Putamen (tissue), 1 donor: Measurements from ENCODE around the gene INAFM1.
"Not testable (repeated sequence)": the region's sequence is repeated elsewhere in the genome, so short reads cannot be mapped to it uniquely, and the experiment has no call there.

Experiments used
- DNase-seq: peaks from one replicate; pipeline ENCODE4 v3.0.0-alpha.2; 2016; ENCODE audit warnings: low spot score

The INAFM1 gene

GRCh38 chr19:47268028-47268427, 6.7 kb upstream of the INAFM1 start:
- DNase-seq, result no peak

- DNase-seq, result no peak
Measured at GRCh38 chr19:47269596-47269995, 5.1 kb upstream of the INAFM1 start.

GRCh38 chr19:47270408-47270807, 4.3 kb upstream of the INAFM1 start:
- no peak for DNase-seq

- no peak for DNase-seq
Measured at GRCh38 chr19:47271949-47272348, 2.7 kb upstream of the INAFM1 start.

GRCh38 chr19:47272448-47273312, 2.0 kb upstream of the INAFM1 start:
- no peak for DNase-seq

GRCh38 chr19:47273313-47274070, 1.2 kb upstream of the INAFM1 start:
- peak; percentile 85 for DNase-seq

GRCh38 chr19:47274891-47275761, 441 bp downstream of the INAFM1 start:
- no peak for DNase-seq

GRCh38 chr19:47275791-47276461, 1.2 kb downstream of the INAFM1 start:
- no peak for DNase-seq

GRCh38 chr19:47276513-47276912, 1.8 kb downstream of the INAFM1 start:
- DNase-seq, result not testable (repeated sequence)

- DNase-seq, result no peak
Measured at GRCh38 chr19:47280183-47280797, 5.6 kb downstream of the INAFM1 start.

GRCh38 chr19:47283405-47284059, 8.8 kb downstream of the INAFM1 start:
- no peak for DNase-seq

- peak; percentile 72 for DNase-seq
Measured at GRCh38 chr19:47284324-47284899, 9.7 kb downstream of the INAFM1 start.

GRCh38 chr19:47296036-47296435, 21.4 kb downstream of the INAFM1 start:
- DNase-seq, result peak; percentile 55

GRCh38 chr19:47300867-47301266, 26.2 kb downstream of the INAFM1 start:
- DNase-seq, result not testable (repeated sequence)

- no peak for DNase-seq
Measured at GRCh38 chr19:47302249-47302648, 27.6 kb downstream of the INAFM1 start.

GRCh38 chr19:47303966-47304365, 29.3 kb downstream of the INAFM1 start:
- no peak for DNase-seq

- no peak for DNase-seq
Measured at GRCh38 chr19:47305309-47305751, 30.6 kb downstream of the INAFM1 start.

- no peak for DNase-seq
Measured at GRCh38 chr19:47306303-47306702, 31.6 kb downstream of the INAFM1 start.

GRCh38 chr19:47309038-47309437, 34.4 kb downstream of the INAFM1 start:
- no peak for DNase-seq

GRCh38 chr19:47309608-47310007, 34.9 kb downstream of the INAFM1 start, which contains the start of gene C5AR1:
Gene C5AR1 (plus strand): TSS chr19:47309861. CDS start chr19:47309896, 35 bp downstream.
- no peak for DNase-seq
